ENCODE results near the gene ERC2.

Gene ERC2

GRCh38 chr3:55984626-55985025, 483.6 kb downstream of the ERC2 start:
- no peak for DNase-seq (ENCODE audit: low read depth)

DNA sequence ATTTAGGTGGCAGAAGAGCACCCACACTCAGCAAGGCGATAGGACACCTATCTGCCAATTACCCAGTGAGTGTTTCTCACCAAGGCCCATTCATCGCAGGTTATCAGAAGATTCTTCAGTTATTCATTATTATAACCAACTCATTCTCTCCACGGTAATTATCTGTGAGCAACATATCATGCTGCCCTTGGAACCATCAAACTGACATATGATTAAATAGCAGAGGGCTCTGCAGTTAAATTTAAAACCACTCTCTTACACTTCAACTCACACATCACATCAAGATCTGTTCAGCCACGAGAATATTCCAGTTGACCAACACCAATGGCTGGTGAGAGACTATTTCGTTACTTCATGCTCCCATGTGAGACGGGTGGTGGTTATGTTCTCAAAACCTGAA, 489.3 kb downstream of the ERC2 start:
- no peak for DNase-seq (ENCODE audit: low read depth)

- no peak for DNase-seq (ENCODE audit: low read depth)
Observed at GRCh38 chr3:55974421-55975165, 493.7 kb downstream of the ERC2 start.

DNA sequence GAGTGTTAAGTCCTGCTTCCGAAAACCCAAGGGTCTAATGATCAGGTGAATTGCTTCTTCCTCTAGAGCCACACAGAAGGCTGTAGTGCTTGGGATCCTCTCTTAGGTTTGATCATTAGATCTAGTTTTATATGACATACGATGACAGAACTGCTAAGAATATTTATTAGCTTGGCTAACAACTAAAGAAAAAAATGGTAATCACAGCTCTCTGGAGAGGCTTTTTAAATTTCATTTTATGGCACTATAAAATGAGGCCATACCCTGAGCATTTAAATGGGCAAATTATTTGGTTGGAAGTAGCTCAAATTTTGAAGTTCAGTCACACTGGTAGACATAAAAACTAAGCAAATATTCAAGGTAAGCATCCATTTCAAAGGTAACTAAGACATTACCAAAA, 498.6 kb downstream of the ERC2 start:
- DNase-seq (ENCODE audit: low read depth), result no peak

DNA sequence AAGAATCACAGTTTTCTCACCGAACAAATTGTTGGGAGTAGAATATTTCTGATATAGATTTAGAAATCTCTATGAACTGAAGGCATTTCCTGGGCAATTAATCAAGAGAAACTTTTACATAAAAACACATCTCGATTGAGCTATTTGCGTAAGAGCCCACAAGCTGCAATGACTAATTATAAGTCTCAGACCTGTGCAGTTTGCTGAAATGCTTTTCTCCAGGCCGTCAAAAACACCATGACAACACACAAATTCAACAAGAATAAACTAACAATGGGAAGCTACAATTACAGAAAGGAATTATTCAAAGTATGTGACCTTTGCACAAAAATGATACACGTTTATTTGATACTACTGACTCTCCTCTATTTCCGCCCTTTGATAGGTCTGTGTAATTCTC, 499.9 kb downstream of the ERC2 start:
- DNase-seq (ENCODE audit: low read depth), result no peak

DNA sequence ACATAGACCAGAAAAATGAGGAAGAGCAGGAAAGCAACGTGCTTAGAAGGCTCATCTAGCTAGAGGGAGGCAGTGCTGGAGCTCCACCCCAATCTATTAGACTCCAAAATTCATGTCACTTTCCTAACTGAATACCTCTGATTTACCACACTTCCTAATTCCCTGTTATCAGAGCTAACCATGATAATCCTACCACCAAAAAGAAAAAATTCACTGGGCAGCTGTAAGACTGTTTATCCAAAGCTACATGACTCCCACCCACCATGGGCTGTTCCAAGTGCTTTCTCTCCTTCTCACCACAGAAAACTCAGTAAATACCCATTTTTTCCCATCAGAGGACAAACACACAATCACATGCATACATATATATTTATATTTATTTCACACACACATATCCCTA, 501.7 kb downstream of the ERC2 start:
- DNase-seq (ENCODE audit: low read depth), result no peak

DNA sequence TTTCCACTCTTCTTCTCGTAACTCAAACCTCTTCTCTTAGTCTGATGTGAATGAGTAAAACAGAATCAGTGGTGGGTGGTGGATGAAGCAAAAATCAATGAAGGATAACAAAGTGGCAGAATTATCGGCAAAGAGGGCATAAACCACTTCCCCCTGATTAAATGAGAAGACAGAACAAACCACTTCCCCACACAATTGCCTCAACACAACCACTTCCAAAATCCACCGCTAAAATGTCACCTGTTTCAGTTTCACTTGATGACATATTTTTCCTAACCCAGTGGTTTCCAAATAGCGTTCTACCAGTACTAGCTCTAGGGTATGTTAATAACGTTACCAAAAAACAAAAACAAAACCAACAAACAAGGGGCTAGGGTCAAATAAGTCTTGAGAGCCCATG, 502.5 kb downstream of the ERC2 start:
- DNase-seq (ENCODE audit: low read depth), result no peak

DNA sequence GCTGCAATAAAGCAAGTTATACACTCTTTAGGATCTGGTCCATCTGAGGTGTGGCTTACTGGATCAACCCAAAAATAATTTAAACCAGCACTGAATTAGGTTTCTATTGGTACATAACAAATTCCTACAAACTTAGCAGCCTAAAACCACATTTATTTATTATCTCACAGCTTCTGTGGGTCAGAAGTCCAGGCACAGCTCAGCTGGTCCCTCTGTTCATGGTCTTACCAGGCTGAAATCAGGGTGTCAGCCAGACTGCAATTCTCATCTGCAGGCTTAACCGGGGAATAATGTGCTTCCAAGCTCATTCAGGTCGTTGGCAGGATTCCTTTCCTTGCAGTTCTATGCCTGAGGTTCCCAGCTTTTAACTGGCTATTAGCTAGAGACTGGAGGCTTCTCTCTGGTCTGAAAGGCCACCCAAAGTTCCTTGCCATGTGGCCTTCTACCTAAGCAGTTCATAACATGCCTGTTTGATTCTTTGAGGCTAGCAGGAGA, 503.7 kb downstream of the ERC2 start:
- no peak for DNase-seq (ENCODE audit: low read depth)

DNA sequence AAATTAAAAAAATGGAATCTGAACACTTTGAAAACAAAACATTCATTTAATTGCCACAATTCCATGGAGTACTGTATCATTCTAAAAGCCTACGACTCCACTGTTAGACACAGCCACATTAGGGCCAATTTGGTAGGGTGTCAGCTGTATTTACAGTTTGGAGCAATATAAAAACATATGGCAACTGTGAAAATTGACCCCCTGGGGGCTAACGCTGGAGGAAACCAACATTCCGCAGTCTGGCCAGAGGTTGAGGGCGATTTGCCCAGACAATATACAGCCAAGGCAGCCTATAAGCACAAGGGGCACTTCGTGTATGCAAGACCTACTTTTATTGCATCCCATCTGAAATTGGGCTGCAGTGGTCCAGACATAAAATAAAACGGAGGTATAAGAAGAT, 504.7 kb downstream of the ERC2 start:
- no peak for DNase-seq (ENCODE audit: low read depth)

DNA sequence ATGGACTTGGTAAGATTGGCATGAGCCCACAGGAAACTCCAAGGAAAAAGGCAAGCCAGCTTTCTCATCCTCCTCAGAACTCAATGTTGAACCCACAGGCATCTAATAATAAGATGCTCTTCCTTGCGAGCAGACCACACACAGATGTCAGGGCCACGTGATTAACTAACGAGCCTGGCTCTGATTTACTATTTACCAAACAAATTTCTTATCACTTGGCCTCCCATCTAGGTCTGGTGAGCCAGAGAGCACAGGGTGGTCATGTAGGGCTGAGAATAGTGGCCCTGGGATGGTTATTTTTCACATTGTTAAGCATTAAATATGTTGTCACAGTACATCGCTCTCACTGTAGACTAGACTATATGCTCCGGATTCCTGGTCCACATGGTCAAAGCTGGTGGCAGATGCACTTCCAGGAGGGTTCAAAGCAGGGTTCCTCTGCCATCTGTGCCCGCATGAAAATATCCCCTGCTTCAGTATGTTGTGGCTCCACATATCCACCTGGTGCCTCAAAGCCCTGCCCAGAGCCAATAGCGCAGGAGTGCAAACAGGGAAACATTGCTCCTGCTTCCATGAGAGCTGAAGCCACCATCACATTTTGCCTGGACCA, 508.7 kb downstream of the ERC2 start:
- DNase-seq (ENCODE audit: low read depth), result no peak

DNA sequence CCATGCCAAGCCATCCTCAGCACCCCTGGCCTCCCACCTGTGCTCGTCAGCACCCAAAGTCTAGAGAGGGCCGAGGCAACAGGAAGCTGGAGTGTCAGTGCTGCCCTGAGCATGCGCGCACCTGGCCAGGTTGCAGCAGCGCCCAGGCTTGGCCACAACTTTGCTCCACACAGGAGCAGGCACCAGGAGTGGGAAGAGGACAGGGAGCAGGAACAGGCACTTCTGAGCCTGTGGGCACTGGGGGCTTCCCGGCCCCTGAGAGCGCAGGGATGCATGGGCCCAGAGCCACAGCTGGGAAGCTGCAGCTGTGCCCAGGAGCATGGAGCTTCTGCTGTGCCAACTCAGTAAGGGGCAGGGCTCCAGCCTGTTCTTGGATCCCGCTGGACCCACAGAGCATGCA, 509.7 kb downstream of the ERC2 start:
- DNase-seq (ENCODE audit: low read depth), result no peak

DNA sequence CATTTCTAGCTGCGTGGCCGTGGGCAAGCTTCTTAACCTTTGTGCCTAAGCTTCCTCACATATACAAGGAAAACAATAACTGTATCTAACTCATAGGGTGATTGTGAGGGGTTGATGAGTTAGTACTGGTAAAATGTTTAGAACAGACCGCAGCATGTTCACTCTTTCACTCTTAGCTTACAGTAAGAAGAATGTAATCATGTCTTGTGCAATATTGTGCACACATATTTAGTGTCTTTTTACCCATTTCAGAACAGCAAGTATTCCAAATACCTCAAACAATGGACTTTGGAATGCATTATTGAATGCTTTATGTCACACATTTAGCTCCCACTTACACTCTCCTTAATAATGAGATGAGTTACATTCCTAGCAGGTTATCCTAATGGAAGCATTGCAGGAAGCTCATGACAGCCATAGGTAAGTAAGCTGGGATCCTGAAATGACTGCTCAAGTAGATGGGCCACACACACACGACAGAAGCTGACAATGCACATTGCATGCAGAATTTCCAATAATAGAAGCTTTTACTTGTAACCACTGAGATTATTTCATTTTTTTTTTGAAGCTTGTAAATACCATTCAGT, 512.3 kb downstream of the ERC2 start:
- no peak for DNase-seq (ENCODE audit: low read depth)

GRCh38 chr3:55951388-55951787, 516.9 kb downstream of the ERC2 start:
- no peak for DNase-seq (ENCODE audit: low read depth)

DNA sequence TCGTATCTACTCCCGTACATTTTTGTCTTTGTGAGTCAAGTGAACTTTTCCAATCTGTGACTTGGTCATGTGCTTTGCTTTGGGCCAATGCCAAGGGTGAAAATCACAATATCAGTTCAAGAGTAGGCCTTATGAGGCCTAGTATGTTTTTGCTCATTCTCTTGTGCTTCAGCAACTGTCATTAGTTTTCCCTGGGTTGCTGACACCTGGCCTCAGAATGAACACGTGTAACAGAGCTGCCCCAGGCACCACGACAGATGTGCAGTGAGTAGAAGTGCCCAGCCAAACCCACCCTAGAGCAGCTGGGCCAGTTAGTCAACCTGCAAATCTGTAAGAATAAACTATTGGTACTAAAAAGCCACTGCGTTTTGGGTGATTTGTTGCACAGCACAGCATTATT, 520.9 kb downstream of the ERC2 start:
- DNase-seq (ENCODE audit: low read depth), result no peak

GRCh38 chr3:55946574-55947160, 521.6 kb downstream of the ERC2 start:
- DNase-seq (ENCODE audit: low read depth), result no peak

DNA sequence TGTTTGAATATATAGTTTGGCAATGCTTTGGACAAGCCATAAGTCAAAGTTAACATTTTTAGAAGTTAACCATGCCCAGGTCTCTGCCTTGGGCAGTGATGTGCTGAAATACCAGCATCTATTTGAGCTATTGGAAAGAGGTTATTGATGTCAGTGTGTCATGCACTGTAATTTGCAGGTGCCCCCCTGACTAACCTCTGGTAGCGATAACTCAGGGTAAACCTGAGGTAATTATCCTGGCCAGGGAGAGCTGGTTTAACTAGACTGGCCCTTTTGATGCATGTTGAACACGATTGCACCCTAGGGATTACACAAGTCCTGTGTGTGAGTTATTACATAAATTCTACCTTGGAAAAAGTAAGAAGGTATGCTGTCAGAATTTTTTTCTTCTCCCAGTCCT, 525.4 kb downstream of the ERC2 start:
- no peak for DNase-seq (ENCODE audit: low read depth)

- DNase-seq (ENCODE audit: low read depth), result no peak
Observed at GRCh38 chr3:55939287-55939686, 529.0 kb downstream of the ERC2 start.

GRCh38 chr3:55937301-55937700, 531.0 kb downstream of the ERC2 start:
- no peak for DNase-seq (ENCODE audit: low read depth)

GRCh38 chr3:55936549-55937052, 531.7 kb downstream of the ERC2 start:
- no peak for DNase-seq (ENCODE audit: low read depth)

- DNase-seq (ENCODE audit: low read depth), result no peak
Observed at GRCh38 chr3:55935241-55935640, 533.0 kb downstream of the ERC2 start.

DNA sequence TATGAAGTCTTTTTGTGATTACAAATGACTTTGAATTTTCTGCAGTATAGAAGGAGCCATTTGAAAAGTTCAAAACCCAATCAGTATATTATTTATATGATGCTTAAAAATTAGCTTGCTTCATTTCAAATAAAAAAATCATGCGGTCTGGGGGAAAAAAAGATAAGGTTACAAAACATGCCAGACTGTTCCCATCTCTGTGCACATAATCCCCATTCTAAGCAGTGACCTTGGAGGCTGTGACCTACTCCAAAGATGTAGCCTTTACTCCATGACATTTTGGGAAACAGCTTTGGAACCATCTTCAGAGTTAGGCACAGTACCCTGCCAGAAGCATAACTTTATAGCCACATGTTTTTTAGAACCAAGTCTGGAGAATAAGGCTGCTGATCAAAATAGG, 533.5 kb downstream of the ERC2 start:
- DNase-seq (ENCODE audit: low read depth), result no peak

DNA sequence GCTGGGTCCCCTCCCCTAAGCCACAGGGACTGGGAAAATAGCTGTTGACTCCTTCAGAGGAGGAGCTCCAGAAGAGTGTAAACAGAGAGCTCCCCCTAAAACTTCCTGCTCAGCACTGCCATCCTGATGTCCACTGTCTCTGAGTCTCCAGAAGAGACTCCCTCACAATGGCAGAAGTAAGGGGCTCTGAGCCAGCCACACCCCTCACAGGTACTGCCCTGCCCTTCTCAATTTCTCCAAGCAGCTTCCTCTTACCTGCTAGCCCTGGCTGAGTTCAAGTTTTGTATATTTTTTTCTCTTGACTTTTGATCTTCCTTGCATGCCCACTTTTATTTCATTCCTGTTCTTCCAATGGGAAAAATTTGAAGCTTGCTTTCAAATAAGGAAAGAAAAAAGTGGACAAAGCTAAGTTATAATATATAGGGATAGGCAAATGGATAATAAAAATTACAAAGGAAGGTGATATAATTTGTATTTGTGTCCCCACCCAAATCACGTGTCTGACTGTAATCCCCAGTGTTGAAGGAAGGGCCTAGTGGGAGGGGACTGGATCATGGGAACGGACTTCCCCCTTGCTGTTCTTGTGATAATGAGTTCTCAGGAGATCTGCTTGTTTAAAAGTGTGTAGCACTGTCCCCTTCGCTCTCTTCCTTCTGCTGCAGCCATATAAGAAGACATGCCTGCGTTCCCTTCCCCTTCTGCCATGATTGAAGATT, 539.0 kb downstream of the ERC2 start:
- DNase-seq (ENCODE audit: low read depth), result no peak

Data from T-helper 22 cell (primary cell).